ENCODE results near the gene IPO13. TPM values are rescaled to one million over a fixed set of nuclear protein-coding genes. Genes with fewer than 3 reads are reported as not detected.

IPO13 gene, protein sequence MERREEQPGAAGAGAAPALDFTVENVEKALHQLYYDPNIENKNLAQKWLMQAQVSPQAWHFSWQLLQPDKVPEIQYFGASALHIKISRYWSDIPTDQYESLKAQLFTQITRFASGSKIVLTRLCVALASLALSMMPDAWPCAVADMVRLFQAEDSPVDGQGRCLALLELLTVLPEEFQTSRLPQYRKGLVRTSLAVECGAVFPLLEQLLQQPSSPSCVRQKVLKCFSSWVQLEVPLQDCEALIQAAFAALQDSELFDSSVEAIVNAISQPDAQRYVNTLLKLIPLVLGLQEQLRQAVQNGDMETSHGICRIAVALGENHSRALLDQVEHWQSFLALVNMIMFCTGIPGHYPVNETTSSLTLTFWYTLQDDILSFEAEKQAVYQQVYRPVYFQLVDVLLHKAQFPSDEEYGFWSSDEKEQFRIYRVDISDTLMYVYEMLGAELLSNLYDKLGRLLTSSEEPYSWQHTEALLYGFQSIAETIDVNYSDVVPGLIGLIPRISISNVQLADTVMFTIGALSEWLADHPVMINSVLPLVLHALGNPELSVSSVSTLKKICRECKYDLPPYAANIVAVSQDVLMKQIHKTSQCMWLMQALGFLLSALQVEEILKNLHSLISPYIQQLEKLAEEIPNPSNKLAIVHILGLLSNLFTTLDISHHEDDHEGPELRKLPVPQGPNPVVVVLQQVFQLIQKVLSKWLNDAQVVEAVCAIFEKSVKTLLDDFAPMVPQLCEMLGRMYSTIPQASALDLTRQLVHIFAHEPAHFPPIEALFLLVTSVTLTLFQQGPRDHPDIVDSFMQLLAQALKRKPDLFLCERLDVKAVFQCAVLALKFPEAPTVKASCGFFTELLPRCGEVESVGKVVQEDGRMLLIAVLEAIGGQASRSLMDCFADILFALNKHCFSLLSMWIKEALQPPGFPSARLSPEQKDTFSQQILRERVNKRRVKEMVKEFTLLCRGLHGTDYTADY
- 24.6 and 30.7 TPM in 2 replicates for total RNA-seq

DNA sequence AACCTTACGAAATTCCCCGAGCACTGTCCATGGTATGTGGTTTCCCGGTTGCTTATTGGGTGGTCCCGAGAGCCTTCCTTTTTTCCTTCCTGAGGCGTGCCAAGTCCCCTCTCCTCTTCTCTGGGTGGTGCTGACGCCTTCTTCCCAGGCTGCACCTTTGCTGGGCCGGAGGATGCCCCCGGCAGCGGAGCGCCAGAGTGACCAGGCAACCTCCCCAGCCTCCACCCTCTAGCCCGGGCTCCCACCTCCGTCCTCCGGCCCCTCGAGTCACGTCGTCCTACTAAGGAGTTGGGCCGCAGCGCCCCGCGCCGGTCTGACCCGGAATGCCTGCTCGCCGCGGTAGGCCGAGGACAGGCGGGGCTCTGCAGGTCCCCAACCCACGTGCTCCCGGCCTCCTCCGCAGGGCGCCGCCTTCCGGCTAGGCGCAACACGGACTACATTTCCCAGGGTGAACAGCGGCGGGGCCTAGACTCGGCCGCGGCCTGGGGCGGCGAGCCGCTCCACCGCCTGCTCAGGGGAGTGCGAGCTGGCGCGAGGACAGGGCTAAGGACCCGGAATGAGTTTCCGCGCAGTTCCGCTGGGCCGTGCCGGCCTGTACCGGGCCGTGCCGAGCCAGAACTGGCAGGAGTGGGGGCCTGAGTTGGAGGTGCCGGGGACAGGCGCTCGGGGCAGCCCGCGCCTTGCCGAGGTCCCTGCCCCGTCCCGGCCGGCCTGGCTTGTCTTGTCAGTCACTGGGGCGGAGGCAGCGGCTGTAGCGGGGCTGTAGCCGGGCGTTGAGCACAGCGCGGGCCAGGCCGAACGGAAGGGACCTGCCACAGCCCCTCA, at the start of gene IPO13:
Gene IPO13 (plus strand): TSS at position 715 of the 825 bp plus-strand sequence. CDS start 651 bp downstream, outside the sequence.

DNA sequence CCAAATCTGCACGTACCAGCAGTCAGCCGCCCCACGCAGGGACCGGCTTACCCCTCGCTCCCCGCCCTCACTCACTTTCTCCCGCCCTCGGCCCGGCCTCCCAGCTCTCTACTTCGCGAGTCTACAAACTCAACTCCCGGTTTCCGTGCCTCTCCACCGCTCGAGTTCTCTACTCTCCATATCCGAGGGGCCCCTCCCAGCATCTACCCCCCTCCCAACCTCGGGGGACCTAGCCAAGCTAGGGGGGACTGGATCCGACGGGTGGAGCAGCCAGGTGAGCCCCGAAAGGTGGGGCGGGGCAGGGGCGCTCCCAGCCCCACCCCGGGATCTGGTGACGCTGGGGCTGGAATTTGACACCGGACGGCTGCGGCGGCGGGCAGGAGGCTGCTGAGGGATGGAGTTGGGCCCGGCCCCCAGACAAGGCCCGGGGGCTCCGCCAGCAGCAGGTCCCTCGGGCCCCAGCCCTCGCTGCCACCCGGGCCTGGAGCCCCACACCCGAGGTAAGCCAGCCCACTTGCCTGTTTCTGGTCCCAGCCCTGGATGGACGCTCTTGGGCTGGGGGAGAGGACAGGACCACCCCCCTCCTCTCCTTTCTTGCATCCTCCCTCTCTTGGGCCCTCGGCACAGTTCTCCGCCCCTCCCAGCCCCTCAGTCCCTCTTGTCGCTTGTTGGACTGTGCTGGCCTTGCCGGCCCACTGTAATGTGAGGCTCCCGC, 13.2 kb upstream of the IPO13 start, which contains the start of gene ARTN:
Gene ARTN (plus strand): TSS at position 416 of the 715 bp plus-strand sequence. CDS start 1,856 bp downstream, outside the sequence.

DNA sequence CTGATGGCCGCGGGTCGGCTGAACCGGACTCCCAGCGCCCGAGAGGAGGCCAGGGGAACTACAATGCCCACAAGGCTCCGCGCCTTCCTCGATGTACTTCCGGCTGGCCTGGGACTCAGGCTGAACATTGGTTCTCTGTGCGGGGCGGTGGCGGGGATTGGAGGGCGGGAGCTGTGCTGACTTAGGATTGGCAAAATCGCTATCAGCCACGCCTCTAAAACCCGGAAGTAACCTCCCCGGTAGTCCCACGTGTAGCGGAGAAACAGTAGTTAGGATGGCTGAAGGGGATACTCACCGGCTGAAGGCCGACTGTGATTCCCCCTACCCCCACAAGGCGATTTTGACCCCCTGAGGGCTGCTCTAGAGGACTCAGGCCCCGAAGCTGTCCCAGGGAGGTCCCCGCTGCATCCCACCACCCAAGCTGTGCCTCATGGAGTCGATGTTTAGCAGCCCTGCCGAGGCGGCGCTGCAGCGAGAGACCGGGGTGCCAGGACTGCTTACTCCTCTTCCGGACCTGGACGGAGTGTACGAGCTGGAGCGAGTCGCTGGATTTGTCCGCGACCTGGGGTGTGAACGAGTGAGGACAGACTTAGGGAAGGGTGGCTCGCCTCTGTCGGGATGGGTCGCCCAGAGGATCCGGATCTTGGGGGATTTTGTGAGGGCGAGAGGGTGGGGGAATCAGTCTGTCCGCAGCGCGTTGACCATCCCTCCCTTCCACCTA, 23.2 kb downstream of the IPO13 start, which contains the start of gene DPH2:
Gene DPH2 (plus strand): TSS at position 265 of the 721 bp plus-strand sequence. CDS start 166 bp downstream, at position 431.

DNA sequence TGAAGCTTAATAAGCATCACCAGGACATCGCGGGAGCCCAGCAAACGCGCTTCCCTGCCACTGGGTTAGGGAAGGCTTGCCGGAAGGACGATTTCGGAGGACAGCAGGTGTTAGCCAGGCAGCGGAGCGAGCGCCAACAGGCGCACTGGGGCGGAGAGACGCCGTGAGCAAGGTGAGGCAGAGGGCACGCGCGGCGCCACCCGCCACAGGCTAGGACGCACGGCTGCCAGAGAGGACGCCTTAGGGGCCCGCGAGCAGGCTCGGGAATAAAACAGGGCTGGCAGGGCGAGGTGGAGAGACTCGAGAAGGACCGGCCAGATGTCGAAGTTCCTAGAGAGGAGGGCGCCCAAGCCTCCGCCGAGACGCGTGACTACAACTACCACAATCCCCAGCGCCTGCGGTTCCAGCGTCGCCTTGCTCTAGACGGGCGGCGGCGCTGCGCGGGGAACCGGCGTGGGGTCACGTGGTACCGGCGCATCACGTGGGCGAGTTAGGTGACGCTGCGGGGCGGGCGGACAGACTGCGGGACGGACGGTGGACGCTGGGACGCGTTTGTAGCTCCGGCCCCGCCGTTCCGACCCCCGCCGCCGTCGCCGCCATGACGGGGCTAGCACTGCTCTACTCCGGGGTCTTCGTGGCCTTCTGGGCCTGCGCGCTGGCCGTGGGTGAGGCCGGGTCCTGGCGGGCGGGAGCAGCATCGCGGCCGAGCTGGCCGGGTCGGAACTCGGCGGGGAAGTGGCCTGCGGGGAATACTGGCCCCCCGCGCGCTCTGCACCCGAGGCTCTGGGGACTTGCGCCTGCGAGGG, 27.9 kb downstream of the IPO13 start, which contains the start of gene ATP6V0B:
Gene ATP6V0B (plus strand): TSS at position 518 of the 806 bp plus-strand sequence. CDS start 81 bp downstream, at position 599.

DNA sequence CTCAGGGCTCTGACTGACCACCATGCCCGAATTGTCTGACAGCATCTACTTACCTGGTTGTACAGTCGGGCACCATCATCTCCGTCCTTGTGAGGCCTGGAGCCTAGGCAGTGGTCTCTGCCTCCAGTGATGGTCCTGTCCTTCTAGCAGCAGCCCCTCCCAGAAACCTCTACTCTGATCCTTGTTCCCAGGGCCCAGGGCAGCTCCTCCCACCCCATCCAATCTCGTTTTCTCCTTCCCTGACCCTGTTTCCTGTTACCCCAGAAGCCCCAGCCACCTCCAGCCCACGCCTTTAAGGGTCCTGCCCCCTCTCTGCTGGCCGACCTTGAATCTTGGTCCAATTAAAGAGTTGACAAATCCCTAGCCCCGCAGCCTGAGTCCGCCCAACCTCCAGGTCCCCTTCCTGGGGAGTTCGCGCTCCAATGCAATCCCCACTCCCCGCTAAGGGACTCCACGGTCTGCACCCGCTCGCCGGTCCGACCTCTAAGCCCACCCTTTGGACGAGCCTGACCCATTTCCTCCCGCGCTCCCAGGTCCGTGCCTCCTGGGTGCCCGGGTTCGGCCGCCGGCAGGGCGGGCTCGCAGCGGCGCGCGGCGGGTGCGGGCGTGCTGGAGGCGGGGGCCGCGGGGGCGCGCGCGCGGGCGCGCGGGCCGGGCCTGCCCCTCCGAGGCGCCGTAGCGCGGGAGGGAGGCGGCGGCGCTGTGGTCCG, 32.0 kb downstream of the IPO13 start, which contains the start of gene B4GALT2:
Gene B4GALT2 (plus strand): TSS at position 660 of the 710 bp plus-strand sequence. CDS start 1,951 bp downstream, outside the sequence.

DNA sequence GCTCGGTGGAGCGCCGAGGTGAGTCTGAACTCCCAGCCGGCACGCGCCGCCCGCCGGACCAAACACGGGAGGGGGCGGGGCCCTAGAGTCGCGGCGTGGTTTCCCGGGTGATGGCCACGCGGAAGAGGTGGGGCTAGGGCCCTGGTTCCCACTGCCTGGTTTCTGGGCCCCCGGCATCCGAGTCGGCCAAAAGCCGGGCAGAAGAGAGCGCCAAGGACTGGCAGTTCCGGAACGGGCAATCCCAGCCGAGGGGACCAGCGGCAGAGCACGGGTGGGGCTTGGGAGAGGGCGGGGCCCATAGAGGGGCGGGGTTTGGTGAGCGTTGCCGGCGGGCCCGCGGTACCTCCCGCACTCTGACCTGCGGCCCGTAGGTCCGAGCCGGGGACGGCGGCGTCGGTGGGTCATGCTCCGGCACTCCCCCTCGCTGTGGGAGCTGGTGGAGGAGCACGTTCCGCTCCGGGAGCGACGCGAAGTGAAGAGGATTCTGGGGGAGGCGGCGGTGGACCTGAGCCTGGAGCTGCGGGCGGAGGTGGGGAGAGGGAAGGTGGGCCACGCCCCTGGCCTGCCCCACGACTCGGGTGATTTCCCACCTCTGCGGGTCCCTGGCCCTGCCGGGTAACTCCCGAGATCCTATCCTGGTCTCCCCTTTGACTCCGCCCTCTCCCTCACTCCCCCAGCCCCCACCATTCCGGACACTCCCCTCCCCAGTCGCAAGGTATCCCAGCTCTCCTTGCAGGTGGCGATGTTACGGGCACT, 44.9 kb downstream of the IPO13 start, which contains the start of gene CCDC24:
Gene CCDC24 (plus strand): TSS at position 124 of the 756 bp plus-strand sequence. CDS start 280 bp downstream, at position 404.

Other genes with a start within 250 kb of the IPO13 start
- 21.4 and 27.9 TPM in 2 replicates for gene ST3GAL3, start 239.4 kb upstream of the IPO13 start, total RNA-seq
- 0.07 and 0.63 TPM in 2 replicates for gene ARTN, start 13.1 kb upstream of the IPO13 start, total RNA-seq
- 12.3 and 22.8 TPM in 2 replicates for gene DPH2, start 23.1 kb downstream of the IPO13 start, total RNA-seq
- 107 and 134 TPM in 2 replicates for gene ATP6V0B, start 28.0 kb downstream of the IPO13 start, total RNA-seq
- gene B4GALT2, start 32.3 kb downstream of the IPO13 start, total RNA-seq = 116 and 142 TPM in 2 replicates
- 5.1 and 6.3 TPM in 2 replicates for gene CCDC24, start 44.6 kb downstream of the IPO13 start, total RNA-seq
- 15.1 and 16.2 TPM in 2 replicates for gene SLC6A9, start 84.5 kb downstream of the IPO13 start, total RNA-seq
- gene KLF17, start 171.9 kb downstream of the IPO13 start, total RNA-seq = 0.13 TPM in 2 replicates
- not detected in 2 replicates for gene KLF18, start 194.7 kb downstream of the IPO13 start, total RNA-seq